NCI-H1436 treated with DMSO at 0.1 percent for 48 hours (cell line): Measurements from ENCODE around the gene ATP8A1.

Experiments used
- DNase-seq: peaks from one replicate; lab custom pipeline; 2025; lab: John Stamatoyannopoulos, UW

The ATP8A1 gene

GRCh38 chr4:42626629-42627146, 30.2 kb downstream of the ATP8A1 start:
- no peak for DNase-seq

DNA sequence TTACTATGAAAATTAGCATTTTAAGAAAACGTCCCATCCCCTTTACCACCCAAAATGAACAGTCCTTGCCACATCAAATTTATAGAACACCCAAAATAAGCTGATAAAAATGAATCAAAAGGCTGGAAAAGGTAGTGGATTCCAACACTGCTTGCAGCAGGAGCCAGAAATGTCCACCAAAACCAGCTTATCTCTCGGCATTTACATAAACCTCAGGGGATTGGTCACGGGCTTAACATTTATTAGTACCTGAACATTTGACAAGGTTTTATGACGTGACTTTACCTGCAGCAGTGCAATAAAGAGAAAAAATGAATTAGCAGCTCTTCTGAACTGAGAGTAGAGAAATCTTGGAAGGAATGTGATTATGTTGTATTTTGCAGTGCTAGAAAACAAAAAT, 31.6 kb downstream of the ATP8A1 start:
- no peak for DNase-seq

GRCh38 chr4:42624551-42624950, 32.4 kb downstream of the ATP8A1 start:
- no peak for DNase-seq

DNA sequence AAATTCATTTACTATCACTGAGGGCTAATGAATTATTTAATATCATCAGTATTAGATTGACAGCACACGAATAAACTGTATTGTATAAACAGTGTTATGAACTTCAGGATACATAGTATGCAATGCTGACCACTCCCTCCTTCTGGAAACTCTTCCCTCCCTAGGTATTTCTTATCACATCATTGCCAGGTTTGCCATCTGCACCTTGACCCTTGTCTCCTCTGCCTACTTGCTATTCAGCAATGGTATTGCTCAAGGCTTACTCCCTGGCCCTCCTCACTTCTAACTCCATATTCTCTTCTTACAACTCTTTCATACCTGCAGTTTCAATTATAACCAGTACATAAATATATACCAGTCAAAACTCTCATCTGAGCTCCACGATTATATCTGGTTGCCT, 38.9 kb downstream of the ATP8A1 start:
- DNase-seq: no peak

DNA sequence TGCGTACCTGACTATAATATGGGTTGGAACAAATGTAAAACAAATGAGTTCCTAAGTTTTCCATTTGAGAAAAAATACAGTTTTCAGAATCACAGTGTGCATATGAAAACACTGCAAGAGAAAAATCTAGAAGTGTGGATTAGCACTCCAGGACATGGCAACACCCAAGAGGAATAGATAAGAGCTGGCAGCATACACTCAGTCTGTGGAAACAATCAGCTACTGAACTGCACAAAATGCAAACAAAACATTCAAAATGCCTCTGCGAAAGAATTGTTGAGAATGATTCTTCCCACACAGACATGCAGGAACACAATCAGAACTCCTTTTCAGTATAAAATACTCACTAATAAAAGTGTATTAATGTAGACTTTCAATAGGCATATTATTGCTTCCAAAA, 39.9 kb downstream of the ATP8A1 start:
- no peak for DNase-seq

- no peak for DNase-seq
Observed at GRCh38 chr4:42616572-42616971, 40.3 kb downstream of the ATP8A1 start.

DNA sequence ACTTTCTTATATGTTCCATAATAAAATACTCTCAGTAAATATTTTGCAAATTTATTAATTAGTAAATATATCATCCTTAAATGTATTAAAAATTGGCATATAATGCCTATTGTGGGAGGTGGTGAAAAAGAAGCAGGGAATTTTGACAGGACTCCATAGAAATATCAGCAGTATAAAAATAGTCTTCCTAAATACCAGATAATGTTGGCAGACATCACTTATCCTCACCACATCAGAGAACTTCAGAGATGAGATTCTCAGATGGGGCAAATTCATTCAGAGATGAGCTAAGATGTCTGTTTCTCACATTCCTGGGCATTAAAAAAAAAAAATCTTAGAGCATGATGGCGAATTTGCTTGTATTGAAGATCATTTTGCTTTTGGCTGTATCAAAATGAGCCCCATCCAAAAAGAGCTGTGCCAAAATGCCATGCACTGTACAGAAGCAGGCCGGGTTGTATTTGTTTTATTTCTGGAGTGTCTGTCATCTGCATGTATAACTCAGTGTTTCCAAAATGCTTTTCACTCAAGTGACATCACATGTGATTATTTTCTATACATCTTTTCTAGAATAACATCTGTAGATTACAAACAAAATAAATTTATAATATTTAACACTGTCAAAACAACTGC, 41.7 kb downstream of the ATP8A1 start:
- no peak for DNase-seq

DNA sequence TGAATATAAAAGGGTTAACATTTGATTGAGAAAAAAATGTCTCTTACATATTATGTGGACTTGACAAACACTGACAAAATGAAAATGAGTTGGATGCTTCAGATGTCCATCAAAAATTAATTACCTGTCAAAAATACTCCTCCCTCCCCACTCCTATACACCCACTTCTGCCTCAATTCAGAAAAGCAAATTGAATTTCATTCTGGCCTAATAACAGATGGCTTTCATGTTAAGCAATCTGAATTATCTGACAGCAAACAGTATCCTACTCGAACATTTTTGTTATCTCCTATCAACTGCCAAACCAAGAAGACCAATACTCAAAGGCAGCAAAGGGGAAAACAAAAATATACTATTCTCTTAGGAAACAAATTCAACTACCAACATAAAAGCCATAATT, 44.0 kb downstream of the ATP8A1 start:
- DNase-seq: no peak

- no peak for DNase-seq
Observed at GRCh38 chr4:42610941-42611340, 46.0 kb downstream of the ATP8A1 start.

DNA sequence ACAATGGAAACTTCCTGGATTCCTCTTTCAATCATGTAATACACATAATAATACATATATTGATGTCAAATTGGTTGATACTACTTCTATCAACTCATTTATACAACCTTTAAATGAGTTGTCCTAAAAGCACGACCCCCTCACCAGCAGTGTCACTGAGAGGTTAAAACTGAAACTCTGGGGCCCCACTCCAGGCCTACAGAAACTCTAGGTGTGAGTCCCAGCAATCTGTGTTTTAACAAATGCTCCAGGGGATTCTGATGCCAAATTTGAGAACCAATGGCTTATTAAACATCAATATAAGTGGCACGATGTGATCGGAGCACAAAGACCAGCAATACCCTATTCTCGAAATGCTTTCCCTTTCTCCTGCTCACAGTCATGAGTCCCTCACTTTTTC, 47.9 kb downstream of the ATP8A1 start:
- no peak for DNase-seq

DNA sequence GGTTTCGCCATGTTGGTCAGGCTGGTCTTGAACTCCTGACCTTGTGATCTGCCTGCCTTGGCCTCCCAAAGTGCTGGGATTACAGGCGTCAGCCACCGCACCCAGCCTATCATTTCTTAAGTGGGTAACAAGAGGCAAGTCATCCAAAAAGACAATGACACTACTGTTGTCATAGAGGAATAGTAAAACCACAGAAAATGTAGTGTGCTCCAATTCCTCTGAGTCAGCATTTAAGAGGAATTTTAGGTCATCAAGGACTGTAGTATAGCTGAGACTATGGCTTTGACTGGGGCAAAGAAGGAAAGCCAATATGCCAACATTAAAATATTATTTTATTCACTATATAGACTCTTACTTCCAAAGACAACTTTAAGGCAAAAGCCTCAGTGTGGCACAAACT, 48.4 kb downstream of the ATP8A1 start:
- no peak for DNase-seq

- no peak for DNase-seq
Observed at GRCh38 chr4:42607011-42607726, 49.7 kb downstream of the ATP8A1 start.

- DNase-seq: no peak
Observed at GRCh38 chr4:42605264-42605663, 51.6 kb downstream of the ATP8A1 start.

- DNase-seq: no peak
Observed at GRCh38 chr4:42603862-42604261, 53.0 kb downstream of the ATP8A1 start.

DNA sequence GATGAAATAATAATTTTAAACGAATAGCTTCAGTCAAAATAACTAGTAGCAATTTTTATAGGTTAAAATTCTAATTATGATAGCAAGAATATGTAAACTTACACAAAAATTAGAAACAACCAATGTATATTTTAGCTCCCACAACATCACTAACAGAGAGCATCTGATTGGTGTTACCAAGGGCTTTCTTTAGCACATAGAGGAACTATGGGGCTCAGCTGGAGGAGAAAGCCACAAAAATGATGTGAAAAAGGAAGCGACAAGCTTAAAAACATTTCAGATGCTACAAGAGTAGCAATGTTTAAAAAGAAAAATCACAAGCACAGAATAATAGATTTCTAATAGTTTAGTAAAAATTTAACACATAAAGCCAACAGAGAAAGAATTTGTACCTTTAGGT, 56.3 kb downstream of the ATP8A1 start:
- no peak for DNase-seq

DNA sequence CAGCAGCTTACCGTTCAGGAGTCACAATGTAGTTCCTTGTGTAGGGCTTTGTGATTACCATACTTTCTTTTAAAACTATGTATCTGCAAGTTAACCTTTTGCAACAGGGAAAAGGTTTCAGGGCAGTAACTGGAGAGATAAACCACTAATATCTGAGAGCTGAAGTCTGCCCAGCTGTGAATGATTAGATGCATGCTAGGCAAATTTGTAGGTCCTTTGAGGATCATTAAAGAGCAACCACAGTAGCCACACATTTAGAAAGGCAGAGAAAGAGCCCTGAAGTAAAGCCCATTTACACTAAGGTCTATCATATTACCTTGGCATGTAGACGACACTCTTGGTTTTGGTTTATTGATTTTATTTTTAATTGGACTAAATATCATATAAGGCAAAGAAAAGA, 60.0 kb downstream of the ATP8A1 start:
- peak; percentile 30 for DNase-seq

- DNase-seq: no peak
Observed at GRCh38 chr4:42594888-42595287, 62.0 kb downstream of the ATP8A1 start.

GRCh38 chr4:42588909-42589308, 68.0 kb downstream of the ATP8A1 start:
- DNase-seq: no peak

DNA sequence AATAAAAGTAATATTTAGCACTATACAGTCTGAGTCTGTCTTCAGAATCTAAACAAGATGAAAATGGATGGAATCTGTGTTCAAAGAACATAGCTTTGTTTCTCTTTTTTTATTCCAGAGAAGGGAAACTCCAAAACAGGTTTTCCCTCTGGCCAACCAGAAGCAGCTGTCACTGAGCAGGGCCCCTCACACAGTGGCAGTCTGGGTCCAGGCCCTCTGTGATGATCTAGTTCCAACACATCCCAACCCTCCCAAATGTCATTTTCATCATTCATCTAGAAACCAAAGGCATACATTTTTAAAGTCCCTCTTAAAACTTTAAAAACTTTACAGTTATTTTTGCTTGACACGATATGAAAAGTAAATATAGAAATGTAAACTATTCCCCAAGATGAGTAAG, 70.1 kb downstream of the ATP8A1 start:
- no peak for DNase-seq

GRCh38 chr4:42579903-42580302, 77.0 kb downstream of the ATP8A1 start:
- no peak for DNase-seq

- DNase-seq: no peak
Observed at GRCh38 chr4:42578187-42578586, 78.7 kb downstream of the ATP8A1 start.

- DNase-seq: no peak
Observed at GRCh38 chr4:42574870-42575430, 82.0 kb downstream of the ATP8A1 start.

DNA sequence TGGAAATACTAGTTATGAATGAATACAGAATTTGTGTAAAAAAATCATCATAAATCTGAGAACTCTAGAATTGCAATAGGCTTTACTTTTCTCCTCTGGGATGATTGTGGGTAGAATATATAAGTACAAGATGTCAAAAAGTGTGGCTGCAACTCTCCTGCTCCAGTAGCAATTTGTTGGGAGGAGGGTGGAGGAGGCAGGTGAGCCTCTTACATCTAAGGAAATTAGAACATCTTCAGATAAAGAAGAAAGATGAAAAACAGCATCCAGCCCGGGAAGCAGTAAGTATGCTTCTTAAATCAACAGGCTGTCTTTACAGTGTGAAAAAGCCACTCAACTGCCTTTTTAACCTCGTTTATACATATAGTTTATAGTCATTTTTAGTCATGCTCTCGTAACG, 83.7 kb downstream of the ATP8A1 start:
- no peak for DNase-seq
